Sciatic nerve (tissue), 2 donors: ENCODE data around the gene MEPCE. TPM values are rescaled to one million over a fixed set of nuclear protein-coding genes. Genes with fewer than 3 reads are reported as not detected.
"Not testable (repeated sequence)": the region's sequence is repeated elsewhere in the genome, so short reads cannot be mapped to it uniquely, and the experiment has no call there.

Experiments used
- ATAC-seq: fragments of 200-7000 bp; cut with Tn5 transposase; one replicate; pipeline ENCODE4 v1.9.1; 2020; ENCODE audit warnings: mild to moderate bottlenecking, moderate library complexity
- DNase-seq: peaks from one replicate; pipeline ENCODE4 v3.0.0-alpha.2; 2020; ENCODE audit warnings: low spot score
- intact Hi-C: fragments of 100-400 bp; cut with DNase I; formaldehyde crosslinking; loops from one replicate; pipeline ENCODE4 v1.14.2; 2022
- total RNA-seq: library from RNA; stranded (reverse); fragmentation: NEBNext Ultra II Directional; extraction: Animal tissue kit (Norgen Biotek cat#: 25700); gene quantifications from one replicate; pipeline ENCODE4 v1.2.1, GENCODE V29; 2021
- donor health status: DM: no; HTN: no; CAD: no.
- donor health status: DM: no; HTN: no; CAD: no.

Gene MEPCE, protein sequence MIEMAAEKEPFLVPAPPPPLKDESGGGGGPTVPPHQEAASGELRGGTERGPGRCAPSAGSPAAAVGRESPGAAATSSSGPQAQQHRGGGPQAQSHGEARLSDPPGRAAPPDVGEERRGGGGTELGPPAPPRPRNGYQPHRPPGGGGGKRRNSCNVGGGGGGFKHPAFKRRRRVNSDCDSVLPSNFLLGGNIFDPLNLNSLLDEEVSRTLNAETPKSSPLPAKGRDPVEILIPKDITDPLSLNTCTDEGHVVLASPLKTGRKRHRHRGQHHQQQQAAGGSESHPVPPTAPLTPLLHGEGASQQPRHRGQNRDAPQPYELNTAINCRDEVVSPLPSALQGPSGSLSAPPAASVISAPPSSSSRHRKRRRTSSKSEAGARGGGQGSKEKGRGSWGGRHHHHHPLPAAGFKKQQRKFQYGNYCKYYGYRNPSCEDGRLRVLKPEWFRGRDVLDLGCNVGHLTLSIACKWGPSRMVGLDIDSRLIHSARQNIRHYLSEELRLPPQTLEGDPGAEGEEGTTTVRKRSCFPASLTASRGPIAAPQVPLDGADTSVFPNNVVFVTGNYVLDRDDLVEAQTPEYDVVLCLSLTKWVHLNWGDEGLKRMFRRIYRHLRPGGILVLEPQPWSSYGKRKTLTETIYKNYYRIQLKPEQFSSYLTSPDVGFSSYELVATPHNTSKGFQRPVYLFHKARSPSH
- total RNA-seq: 37.0 TPM

DNA sequence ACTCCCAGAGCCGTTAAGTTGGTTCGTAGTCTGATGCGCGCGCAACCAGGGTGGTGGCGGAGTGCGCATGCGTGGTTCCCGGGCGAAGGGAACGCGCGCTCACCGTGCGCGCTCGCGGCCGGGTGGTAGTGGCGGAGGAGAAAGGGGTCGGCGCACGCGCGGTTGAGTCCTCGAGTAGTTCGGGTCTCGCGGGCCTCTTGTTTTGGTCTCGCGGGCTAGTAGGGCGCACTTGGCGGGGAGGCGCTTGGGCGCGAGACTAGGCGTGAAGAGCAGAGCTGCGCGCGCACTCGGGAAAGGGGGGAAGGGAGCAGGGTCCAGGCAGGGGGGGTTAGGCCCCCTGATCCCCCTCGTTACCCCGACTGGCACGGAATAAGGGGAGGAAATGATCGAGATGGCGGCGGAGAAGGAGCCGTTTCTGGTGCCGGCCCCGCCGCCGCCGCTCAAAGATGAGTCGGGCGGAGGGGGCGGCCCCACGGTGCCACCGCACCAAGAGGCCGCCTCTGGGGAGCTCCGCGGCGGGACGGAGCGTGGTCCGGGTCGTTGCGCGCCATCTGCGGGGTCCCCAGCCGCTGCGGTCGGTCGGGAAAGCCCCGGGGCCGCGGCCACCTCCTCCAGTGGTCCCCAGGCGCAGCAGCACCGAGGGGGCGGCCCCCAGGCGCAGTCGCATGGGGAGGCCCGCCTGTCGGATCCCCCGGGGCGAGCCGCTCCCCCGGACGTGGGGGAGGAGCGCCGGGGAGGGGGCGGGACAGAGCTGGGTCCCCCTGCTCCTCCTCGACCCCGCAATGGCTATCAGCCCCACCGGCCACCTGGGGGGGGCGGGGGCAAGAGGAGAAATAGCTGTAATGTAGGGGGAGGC, at the start of gene MEPCE:
Gene MEPCE (plus strand): TSS at position 195 of the 856 bp plus-strand sequence. CDS start 188 bp downstream, at position 383.
- peak; percentile 80 for ATAC-seq
- intact Hi-C loops: no loop called here
- peak; percentile 99 for DNase-seq

DNA sequence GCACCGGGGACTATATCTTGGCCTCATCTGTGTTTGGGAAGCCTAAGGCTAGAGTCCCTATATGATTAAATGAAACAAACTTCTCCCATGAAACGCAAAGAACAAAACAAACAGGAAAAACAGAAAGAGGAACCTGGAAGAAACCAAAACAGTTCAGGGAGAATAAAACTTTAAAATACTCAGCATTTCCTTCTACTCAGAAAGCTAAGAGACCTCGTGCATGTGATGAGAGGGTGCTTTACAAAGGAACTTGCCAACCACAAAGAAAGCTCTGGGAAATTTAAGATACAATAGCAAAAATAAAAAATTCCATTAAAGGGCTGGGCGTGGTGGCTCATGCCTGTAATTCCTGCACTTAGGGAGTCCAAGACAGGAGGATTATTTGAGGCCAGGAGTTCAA, 49.4 kb upstream of the MEPCE start:
- intact Hi-C loops: no loop called here
- DNase-seq (no peak), ATAC-seq (peak; percentile 64)

- intact Hi-C loops, DNase-seq, ATAC-seq: not testable (repeated sequence)
Measured at GRCh38 chr7:100381531-100382233, 47.9 kb upstream of the MEPCE start.

GRCh38 chr7:100382234-100382853, 47.3 kb upstream of the MEPCE start:
- intact Hi-C loops, DNase-seq: not testable (repeated sequence)
- ATAC-seq: peak; percentile 57

- intact Hi-C loops: no loop called here
- no peak for ATAC-seq
Measured at GRCh38 chr7:100384628-100385294, 44.9 kb upstream of the MEPCE start.

GRCh38 chr7:100386940-100387339, 42.7 kb upstream of the MEPCE start:
- ATAC-seq (no peak), DNase-seq (no peak)
- intact Hi-C loops: no loop called here

More at GRCh38 chr7:100384628-100385294, 44.9 kb upstream of the MEPCE start:
- no peak for DNase-seq

DNA sequence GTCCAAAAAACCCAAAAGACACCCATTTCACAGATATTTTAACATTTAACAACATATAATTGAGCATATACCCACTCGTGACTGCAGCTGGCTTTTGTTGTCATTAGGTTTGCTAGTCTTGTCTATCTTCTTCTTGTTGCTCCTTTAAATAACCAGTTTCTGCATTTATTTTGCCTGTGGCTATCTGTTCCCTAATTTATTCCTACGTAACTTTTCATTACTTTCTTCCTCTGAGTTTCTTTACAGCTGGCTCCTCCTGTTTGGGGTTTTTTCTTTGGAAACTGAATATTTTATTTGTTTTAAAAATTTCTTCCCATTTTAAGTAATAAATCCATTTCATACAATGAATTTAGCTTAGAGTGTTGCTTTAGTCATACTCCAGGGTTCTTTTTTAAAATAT, 41.9 kb upstream of the MEPCE start:
- DNase-seq (no peak), ATAC-seq (no peak)
- intact Hi-C loops: no loop called here

- DNase-seq (peak; percentile 43), ATAC-seq (no peak)
- intact Hi-C loops: no loop called here
Measured at GRCh38 chr7:100389437-100390088, 40.1 kb upstream of the MEPCE start.

DNA sequence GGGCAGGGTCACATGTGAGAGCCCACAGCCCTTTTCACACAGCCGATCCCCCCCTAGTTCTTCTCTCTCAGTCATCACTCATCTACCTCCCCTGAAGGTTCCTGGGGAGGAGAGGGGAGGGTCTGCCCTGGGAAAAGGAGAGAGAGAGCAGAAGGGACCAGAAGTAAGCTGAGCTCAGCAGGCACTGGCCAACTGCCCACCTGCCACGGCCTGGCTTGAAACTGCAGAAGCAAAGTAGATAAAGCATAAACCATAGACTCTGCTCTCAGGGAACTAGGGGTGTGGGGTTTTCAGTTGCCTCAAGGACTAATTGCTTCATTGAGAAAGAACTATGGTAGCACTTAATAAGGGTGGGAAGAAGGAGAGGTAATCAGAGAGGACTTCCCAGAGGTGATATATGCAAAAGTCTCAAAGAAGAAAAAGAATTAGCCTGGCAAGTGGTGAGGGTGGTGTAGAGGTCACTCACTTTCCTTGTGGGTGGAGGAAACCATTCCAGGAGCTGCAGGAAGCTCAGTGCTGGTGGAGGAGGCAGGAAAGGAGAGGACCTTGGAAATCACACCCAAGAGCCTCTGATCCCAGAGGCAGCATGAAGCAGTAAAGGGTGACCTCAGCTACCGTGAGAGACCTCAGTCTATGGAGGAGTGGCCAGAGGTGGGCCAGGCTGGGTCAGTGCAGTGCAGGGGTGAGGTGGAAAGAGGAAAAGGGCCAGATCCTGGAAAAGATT, 39.2 kb upstream of the MEPCE start:
- intact Hi-C loops: no loop called here
- DNase-seq (peak; percentile 17), ATAC-seq (no peak)

DNA sequence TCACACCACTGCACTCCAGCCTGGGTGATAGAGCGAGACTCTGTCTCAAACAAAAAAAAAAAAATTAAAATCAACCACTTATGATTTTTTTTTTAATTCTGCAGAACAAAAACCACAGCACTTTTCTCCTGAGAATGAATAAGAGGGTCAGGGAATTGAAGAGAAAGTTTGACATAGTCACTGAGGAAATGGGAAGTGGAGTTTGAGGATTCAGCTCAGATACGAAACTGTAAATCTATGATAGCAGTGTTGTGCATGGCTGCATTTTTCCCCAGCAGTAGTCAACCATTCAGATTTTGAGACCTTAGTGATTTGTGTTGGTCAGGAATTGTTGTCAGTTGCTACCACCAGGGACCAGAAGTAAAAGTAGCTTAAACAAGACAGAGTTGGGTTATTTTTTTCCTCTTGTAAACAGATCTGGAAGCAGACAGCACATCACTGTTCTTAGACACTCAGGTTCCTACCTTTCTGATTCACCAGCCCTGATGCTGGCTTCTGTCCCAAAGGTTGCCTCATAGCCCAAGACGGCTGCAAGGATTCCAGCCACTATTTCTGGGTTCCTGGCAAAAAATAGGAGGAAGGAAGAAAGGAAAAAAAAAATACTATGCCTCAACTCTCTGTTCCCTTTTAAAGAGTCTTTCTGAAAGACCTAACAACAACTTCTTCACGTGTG, 36.3 kb upstream of the MEPCE start:
- DNase-seq (no peak), ATAC-seq (no peak)
- intact Hi-C loops: no loop called here

DNA sequence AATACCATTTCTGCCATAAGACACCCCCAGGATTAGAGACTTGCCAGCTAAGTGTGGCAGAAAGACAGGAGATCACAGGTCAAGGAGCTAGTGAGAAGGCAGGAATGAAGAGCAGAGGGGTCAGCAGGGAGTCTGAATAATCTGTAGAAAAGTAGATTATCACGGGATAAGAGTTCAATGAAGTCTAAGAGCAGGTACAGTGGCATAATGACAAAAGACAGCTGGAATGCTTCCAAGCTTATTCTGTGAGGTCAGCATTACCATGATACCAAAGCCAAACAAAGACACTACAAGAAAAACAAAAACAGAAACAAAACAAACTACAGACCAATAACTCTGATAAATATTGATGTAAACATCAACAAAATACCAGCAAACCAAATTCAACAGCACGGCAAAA, 35.6 kb upstream of the MEPCE start:
- ATAC-seq (no peak), DNase-seq (no peak)
- intact Hi-C loops: no loop called here

GRCh38 chr7:100396421-100396982, 33.1 kb upstream of the MEPCE start:
- intact Hi-C loops: no loop called here
- peak; percentile 71 for ATAC-seq
- DNase-seq: no peak

DNA sequence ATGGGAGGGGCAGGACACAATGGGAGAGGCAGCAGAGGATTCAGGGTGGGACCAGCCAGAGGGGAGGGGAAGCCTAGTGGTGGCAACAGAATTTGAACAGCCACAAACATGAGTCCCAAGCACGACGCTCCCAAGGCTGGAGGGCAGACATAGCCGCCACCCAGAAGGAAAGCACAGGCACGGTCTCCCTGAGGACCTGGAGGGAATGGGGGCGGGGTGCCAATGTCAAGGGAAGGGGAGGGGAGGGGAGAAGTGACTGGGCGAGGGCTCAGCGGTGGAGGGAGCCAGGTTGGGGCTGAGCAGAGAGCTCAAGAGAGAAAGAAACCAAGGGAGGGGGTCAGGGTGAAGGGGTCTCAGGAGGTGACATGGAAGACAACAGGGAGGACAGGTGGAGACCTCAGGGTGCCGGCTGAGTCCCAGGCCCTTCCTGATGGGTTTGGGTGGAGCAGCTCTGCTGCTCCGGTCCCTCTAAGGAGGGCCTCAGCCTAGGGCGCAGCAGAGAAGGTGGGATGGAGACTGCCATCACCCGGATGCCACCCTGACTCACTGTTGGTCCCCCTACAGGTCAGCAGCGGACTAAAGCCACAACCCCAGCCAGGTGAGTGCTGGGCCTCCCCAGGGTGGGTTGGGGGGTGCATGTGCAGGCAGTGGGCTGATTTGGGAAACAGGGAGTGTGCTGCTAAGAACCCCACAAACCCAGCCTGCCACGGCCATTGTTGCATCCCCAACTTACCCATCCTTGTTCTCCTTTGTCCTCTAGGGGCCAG, 32.1 kb upstream of the MEPCE start:
- ATAC-seq: peak; percentile 31
- intact Hi-C loops: no loop called here
- DNase-seq: no peak

DNA sequence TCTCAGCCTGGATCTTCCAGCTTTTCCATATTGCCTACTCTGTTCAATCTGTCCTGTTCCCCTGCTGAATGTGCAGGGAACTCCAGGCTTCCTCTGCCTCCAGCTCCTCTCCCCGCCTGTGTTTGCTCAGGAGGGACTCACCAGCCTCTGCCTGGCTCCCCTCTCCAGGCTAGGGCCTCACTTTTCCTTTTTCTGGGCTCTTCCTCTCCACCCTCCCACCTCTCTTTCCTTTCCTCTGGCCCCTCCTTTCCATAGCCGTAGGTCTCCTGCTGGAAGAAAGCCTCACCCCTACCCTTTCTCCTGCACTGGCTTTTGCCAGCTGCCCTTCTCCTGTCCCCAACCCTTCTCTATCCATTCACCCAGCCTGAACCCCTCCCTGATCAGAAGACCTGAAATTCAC, 31.4 kb upstream of the MEPCE start:
- ATAC-seq (no peak), DNase-seq (no peak)
- intact Hi-C loops: no loop called here

GRCh38 chr7:100400041-100400440, 29.6 kb upstream of the MEPCE start:
- DNase-seq (no peak), ATAC-seq (no peak)
- intact Hi-C loops: no loop called here
